ENCODE measurements around the gene PLCD4. TPM values are rescaled to one million over a fixed set of nuclear protein-coding genes. Genes with fewer than 3 reads are reported as not detected.

Gene PLCD4
- 1 to 10 TPM in 1 of 2 experiments, under 1 TPM in 1; 0.58 to 1.3 TPM for total RNA-seq
- polyA plus RNA-seq, result under 1 TPM; 0.13 to 0.25 (median 0.15) TPM
- total RNA-seq, result 0.26 to 2.0 (median 0.98) reads per million in 6 experiments

DNA sequence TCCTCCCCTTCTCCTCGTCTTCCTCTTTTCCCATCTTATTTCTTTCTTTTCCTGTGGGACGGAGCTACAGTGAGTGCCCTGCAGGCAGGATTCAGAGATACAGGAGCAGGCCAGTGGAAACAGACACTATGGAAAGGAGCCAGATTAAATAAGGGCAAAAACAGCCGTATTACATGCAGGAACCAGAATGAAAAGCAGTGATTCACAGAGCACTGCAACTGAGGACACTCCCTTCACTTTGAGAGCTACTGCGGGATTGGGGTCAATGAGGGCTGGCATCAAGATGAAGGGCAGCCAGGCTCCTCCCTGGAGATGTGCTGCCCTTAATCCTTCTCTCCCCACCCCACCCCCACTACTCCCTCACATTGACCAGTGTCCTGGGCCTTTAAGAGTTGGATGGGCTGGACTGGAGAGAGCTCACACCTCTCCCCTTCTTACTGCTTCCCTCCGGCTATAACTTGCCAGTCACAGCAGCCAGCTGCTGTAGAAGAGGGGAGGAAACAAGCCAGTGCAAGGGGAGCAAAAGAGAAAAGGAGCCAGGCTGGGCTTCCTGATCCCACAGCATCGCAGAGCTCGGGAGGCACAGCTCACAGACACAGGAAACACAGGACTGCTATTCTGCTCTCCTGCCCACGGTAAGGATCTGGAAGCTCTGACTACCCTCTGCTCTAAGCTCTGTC lies at the start of gene PLCD4:
Gene PLCD4 (plus strand): TSS at position 464 of the 680 bp plus-strand sequence. CDS start 7,841 bp downstream, outside the sequence.
- Mint-ChIP-seq H3K9me3 (no peaks in the 10 kb centered on the region), H3K4me3 (no peak within 1 kb of the TSS), H3K27ac (no peak within 1 kb of the TSS), H3K4me1 (no peaks in the 10 kb centered on the region), H3K36me3 (no peaks in the 10 kb centered on the region), H3K27me3 (peaks cover 8 to 25% (median 16%) of the 10 kb centered on the region in 5 donors)
- POLR2A ChIA-PET, result interaction anchor here (0.5 kb wide), 1 partner anchor 334 kb away, joined by 5 read pairs; no protein-coding TSS in a partner anchor
- DNase-seq, result no peak
- no peak for ATAC-seq

DNA sequence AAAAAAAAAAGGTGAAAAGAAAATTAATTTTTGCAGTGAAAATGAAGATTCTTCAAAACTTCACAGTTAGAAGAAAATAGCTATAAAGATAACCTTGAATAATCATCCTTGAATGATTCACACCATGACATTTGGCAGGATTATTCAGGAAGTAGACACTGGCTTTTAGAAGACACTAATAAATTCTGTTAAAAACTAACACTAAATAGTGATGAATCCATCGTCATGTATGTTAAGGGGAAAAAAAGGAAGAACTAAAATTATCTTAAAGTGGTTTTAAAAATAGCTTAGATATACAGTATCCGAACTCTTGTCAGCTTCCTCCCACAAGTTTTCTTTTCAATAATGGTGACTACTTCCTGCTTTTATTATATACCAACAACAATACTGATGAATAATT lies 49.8 kb upstream of the PLCD4 start:
- peaks cover 3 to 12% (median 8%) of the 10 kb centered on the region in 4 donors for H3K4me1 Mint-ChIP-seq
- H3K27ac Mint-ChIP-seq, result no peak overlapping the region
- H3K36me3 Mint-ChIP-seq, result peaks cover 3 to 91% (median 36%) of the 10 kb centered on the region in 3 donors
- H3K27me3 Mint-ChIP-seq, result no peaks in the 10 kb centered on the region
- H3K9me3 Mint-ChIP-seq, result no peaks in the 10 kb centered on the region
- POLR2A ChIA-PET, result no interaction called here
- no peak for ATAC-seq
- DNase-seq, result no peak
- H3K4me3 Mint-ChIP-seq, result no peak overlapping the region

GRCh38 chr2:218558986-218559385 lies 48.7 kb upstream of the PLCD4 start:
- Mint-ChIP-seq H3K27me3 (no peaks in the 10 kb centered on the region), H3K36me3 (peaks cover 0 to 92% (median 27%) of the 10 kb centered on the region in 3 donors), H3K27ac (peak overlapping the region in 1 of 10 donors; percentile 4), H3K4me3 (no peak overlapping the region), H3K4me1 (peaks cover 10 to 20% (median 12%) of the 10 kb centered on the region in 4 donors), H3K9me3 (no peaks in the 10 kb centered on the region)
- no peak for ATAC-seq
- POLR2A ChIA-PET, result no interaction called here
- no peak for DNase-seq

DNA sequence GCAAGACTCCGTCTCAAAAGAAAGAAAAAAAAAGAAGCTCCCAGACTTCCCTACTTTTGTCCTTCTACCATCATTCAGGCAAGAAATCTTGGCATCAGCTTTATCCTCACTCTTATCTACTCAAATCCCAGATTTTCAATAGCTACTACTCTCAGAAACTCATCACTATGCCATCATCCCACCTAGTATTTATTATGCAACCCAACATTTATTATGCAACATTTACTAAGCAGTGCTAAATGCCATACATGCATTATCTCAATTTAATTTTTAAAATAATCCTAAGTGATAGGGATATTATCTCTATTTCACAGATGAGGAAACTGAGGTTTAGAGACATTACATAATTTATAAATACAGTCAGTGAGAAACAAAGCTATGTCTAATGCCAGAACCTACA lies 43.6 kb upstream of the PLCD4 start:
- ATAC-seq (no peak), DNase-seq (no peak)
- Mint-ChIP-seq H3K4me3 (no peak overlapping the region), H3K36me3 (peaks cover 0 to 67% (median 10%) of the 10 kb centered on the region in 3 donors), H3K4me1 (peaks cover 26 to 41% (median 36%) of the 10 kb centered on the region in 4 donors), H3K27ac (peak overlapping the region in 3 of 10 donors; percentile 1 to 68 (median 35)), H3K9me3 (no peaks in the 10 kb centered on the region), H3K27me3 (no peaks in the 10 kb centered on the region)
- POLR2A ChIA-PET, result no interaction called here

DNA sequence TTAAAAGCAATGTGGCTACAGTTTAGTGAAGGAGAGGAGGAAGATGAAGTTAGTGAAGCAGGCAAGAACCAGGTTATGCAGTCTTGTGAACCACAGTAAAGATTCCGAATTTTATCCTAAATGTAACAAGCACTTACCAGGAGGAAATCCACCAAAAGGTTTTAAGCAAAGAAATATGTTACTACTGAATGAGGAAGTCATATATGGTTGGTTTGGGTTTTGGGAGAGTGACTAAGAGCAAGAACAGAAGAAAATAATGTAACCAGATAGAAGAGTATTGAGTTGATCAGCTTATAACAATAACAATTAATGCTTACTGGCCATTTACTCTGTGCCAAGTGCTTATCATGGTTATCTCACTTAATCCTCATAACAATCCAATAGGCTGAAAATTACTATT lies 41.4 kb upstream of the PLCD4 start:
- POLR2A ChIA-PET, result no interaction called here
- H3K4me1 Mint-ChIP-seq, result peaks cover 35 to 61% (median 57%) of the 10 kb centered on the region in 4 donors

DNA sequence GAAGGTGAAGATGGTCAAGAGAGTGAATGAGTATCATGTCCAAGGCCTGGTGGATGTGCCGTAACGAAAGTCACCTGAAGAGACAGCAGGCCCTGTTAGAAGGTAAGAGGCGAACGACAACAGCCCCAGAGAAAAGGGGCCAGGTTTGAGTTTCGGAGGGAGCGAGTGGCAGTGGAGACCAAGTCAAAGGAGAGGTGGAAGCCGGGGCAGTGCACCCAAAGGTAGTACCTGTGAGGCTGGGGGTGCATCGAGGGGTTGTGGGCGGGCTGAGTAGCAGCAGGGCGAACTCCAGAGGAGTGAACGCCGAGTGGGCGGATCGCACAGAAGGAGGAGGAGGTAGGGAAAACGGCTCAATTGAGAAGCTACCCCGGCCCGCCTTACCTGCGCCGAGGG lies 39.9 kb upstream of the PLCD4 start:
- POLR2A ChIA-PET, result interaction anchor here (0.6 to 1.3 kb wide), 4 partner anchors 10 to 171 kb away, joined by 4 to 5 read pairs (median 4); partner anchors contain the start of genes BCS1L and ZNF142
- H3K4me3 Mint-ChIP-seq, result peak overlapping the region; percentile 91 to 98 (median 95)
- DNase-seq (peak in 4 of 10 donors; percentile 61 to 76 (median 73)), ATAC-seq (peak; percentile 68 to 69)
- H3K27me3 Mint-ChIP-seq, result no peaks in the 10 kb centered on the region
- peaks cover 0 to 49% (median 4%) of the 10 kb centered on the region in 3 donors for H3K36me3 Mint-ChIP-seq
- H3K27ac Mint-ChIP-seq, result peak overlapping the region; percentile 92 to 100 (median 100)
- no peaks in the 10 kb centered on the region for H3K9me3 Mint-ChIP-seq
- peaks cover 34 to 70% (median 66%) of the 10 kb centered on the region in 4 donors for H3K4me1 Mint-ChIP-seq

More for the DNA sequence above, 41.4 kb upstream of the PLCD4 start:
- peak overlapping the region; percentile 41 to 100 (median 99) for H3K27ac Mint-ChIP-seq
- H3K27me3 Mint-ChIP-seq, result no peaks in the 10 kb centered on the region
- no peak for DNase-seq
- no peaks in the 10 kb centered on the region for H3K9me3 Mint-ChIP-seq
- peaks cover 0 to 50% (median 5%) of the 10 kb centered on the region in 3 donors for H3K36me3 Mint-ChIP-seq
- H3K4me3 Mint-ChIP-seq, result peak overlapping the region; percentile 36 to 98 (median 95)
- ATAC-seq, result no peak

DNA sequence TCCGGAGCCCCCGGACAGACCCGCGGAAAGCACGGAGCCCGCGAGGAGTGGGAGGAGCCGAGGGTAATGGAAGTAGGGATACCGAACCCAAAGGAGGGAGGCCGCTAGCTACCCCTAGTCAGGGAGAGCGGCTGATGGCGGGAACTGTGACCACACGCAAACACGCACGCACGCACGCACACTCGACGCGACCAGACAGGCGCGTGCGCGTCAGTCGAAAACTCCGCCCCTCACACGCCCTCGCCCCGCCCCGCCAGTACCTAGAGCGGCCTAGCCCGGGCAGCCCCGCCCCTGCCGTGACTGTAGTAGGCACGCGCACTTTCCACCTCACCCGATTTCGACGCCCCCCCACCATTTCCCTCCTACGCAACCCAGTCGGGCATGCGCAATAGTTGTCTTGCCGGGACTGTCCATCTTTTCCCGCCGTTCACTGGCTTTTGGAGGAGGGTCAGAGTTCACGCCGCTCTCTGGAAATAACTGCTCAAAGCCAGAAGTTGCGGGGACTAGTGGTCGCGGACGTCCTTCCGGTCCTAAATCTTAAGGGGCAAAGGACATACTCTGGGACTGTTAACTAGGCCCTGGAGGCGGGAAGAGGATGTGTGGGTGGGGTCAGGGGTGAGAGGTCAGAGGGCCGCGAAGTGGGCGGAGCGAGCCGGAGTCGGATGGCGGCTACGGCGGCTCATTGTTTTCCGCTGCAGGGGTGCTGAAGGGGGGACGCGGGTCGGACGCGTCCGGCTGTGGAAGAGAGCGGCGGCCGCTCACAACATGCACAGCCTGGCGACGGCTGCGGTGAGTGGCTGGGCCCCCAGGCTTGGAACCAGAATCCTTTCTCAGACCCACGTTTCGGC lies 39.3 kb upstream of the PLCD4 start, which contains the start of the genes CNOT9 and USP37:
Gene CNOT9 (plus strand): TSS at position 650 of the 848 bp plus-strand sequence. CDS start 116 bp downstream, at position 766.
Gene USP37 (minus strand): TSS at position 162 of the 848 bp plus-strand sequence. CDS start 9,698 bp downstream, outside the sequence.
- Mint-ChIP-seq H3K36me3 (peaks cover 0 to 49% (median 4%) of the 10 kb centered on the region in 3 donors), H3K27me3 (no peaks in the 10 kb centered on the region), H3K27ac (peak within 1 kb of the TSS; percentile 92 to 100 (median 100)), H3K9me3 (no peaks in the 10 kb centered on the region), H3K4me3 (peak within 1 kb of the TSS; percentile 91 to 98 (median 95)), H3K4me1 (peaks cover 34 to 69% (median 66%) of the 10 kb centered on the region in 4 donors)
- ATAC-seq (peak; percentile 83 to 86), DNase-seq (peak; percentile 99 to 100 (median 100))
- POLR2A ChIA-PET, result interaction anchor here (0.6 to 1.3 kb wide), 4 partner anchors 10 to 172 kb away, joined by 4 to 5 read pairs (median 4); partner anchors contain the start of genes BCS1L and ZNF142

- peak overlapping the region; percentile 91 to 98 (median 95) for H3K4me3 Mint-ChIP-seq
- H3K27ac Mint-ChIP-seq, result peak overlapping the region; percentile 92 to 100 (median 100)
- peaks cover 0 to 48% (median 4%) of the 10 kb centered on the region in 3 donors for H3K36me3 Mint-ChIP-seq
- DNase-seq, result peak; percentile 22 to 71 (median 46)
- no peaks in the 10 kb centered on the region for H3K27me3 Mint-ChIP-seq
- ATAC-seq, result peak; percentile 8
- peaks cover 34 to 64% (median 62%) of the 10 kb centered on the region in 4 donors for H3K4me1 Mint-ChIP-seq
- POLR2A ChIA-PET, result no interaction called here
- H3K9me3 Mint-ChIP-seq, result no peaks in the 10 kb centered on the region
Measured at GRCh38 chr2:218569038-218569431, 38.7 kb upstream of the PLCD4 start.

DNA sequence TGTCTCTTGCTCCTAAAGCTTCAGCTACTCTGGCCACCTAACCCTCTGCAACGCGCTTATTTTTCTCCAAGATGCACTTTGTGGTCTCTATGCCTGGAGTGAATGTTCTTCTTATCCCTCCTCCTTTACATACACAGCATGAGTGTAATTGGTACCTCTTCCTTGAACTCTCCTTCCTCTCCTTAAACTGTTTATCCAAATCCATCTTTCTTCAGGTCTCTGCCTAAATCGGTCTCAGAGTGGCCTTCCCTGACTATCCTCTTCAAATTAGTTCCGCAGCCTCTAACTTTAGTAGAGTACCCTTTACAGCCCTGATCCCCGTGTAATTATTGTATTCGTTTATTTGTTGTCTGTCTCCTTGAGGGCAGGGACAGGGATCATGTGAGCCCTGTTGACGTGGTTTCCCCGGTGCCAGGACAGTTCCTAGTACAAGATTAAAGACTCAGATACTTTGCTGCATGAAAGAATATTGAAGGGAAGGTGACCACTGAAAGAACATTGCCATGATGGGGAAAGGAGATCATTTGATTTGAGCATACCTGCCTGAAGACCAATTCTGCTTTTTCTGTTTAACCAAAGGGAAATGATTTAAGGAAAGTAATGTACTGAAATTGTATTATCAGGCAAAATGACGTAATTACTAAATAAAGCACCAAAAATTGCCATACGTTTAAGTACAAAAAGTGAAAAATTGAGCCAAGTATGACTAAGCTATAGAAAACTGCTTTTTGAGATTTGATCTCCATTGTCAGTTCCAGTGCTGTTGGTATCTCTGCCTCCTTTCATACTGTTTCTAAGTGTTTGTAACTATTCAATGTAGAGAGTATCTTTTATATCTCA lies 37.8 kb upstream of the PLCD4 start:
- H3K9me3 Mint-ChIP-seq, result no peaks in the 10 kb centered on the region
- peak overlapping the region; percentile 91 to 98 (median 95) for H3K4me3 Mint-ChIP-seq
- peaks cover 0 to 50% (median 9%) of the 10 kb centered on the region in 3 donors for H3K36me3 Mint-ChIP-seq
- peak in 1 of 10 donors; percentile 9 for DNase-seq
- POLR2A ChIA-PET, result no interaction called here
- peaks cover 31 to 67% (median 63%) of the 10 kb centered on the region in 4 donors for H3K4me1 Mint-ChIP-seq
- H3K27ac Mint-ChIP-seq, result peak overlapping the region; percentile 92 to 100 (median 100)
- ATAC-seq, result no peak
- H3K27me3 Mint-ChIP-seq, result no peaks in the 10 kb centered on the region

DNA sequence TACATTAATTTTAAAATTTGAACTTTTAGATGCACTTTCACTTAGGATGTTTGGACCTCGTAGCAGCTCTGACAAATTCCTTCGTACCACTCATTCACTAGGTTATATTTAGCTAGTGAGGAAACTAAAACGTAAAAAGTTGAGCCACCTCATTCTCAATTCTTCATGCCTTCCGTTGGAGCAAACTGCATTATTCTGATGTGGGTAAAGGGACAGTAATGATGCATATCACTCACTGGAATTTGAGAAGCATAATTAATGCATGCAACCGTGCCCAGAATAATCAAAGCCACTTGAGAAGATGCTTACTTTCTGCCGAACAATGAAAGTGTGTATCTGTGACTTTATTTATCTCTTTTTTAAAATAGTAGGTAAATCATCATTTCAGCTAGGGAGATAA lies 36.8 kb upstream of the PLCD4 start:
- no peak for DNase-seq
- Mint-ChIP-seq H3K4me1 (peaks cover 31 to 70% (median 67%) of the 10 kb centered on the region in 4 donors), H3K36me3 (peaks cover 0 to 50% (median 9%) of the 10 kb centered on the region in 3 donors), H3K27ac (peak overlapping the region; percentile 26 to 100 (median 96)), H3K27me3 (no peaks in the 10 kb centered on the region), H3K4me3 (peak overlapping the region in 9 of 10 donors; percentile 25 to 98 (median 95)), H3K9me3 (no peaks in the 10 kb centered on the region)
- no peak for ATAC-seq
- POLR2A ChIA-PET, result no interaction called here

- Mint-ChIP-seq H3K9me3 (no peaks in the 10 kb centered on the region), H3K4me3 (no peak overlapping the region), H3K27me3 (no peaks in the 10 kb centered on the region), H3K4me1 (peaks cover 11 to 56% (median 47%) of the 10 kb centered on the region in 4 donors), H3K36me3 (peaks cover 0 to 67% (median 9%) of the 10 kb centered on the region in 3 donors), H3K27ac (peak overlapping the region in 2 of 10 donors; percentile 43 to 53)
- POLR2A ChIA-PET, result interaction anchor here (0.6 kb wide), 1 partner anchor 63 kb away, joined by 3 read pairs; no protein-coding TSS in a partner anchor
- DNase-seq (no peak), ATAC-seq (no peak)
Measured at GRCh38 chr2:218576854-218577253, 30.8 kb upstream of the PLCD4 start.

Measured in naive thymus-derived CD8-positive, alpha-beta T cell (primary cell).